ENCODE data around the gene GLI3.

GLI3 gene

DNA sequence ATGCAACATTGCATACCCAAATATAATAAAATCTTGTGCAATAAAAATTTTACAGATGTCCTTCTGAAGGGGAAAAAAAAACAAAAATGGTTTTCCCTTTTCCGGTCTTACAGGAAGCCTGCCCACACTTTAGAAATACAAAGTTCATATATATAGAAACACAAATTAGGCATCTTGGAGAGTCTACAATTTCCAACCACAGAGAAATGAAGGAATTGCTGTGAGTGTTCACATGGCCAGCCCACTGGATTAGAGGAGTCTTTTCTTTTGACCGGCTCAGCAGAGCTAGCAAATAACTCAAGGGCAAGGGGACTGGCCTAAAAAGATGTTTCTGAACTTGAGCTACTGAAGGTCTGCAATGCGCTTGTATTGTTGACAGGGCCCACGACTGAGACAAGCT lies 92.4 kb downstream of the GLI3 start:
- DNase-seq (ENCODE audit: extremely low read depth in 1 of 2, low read depth in 1 of 2): no peak

DNA sequence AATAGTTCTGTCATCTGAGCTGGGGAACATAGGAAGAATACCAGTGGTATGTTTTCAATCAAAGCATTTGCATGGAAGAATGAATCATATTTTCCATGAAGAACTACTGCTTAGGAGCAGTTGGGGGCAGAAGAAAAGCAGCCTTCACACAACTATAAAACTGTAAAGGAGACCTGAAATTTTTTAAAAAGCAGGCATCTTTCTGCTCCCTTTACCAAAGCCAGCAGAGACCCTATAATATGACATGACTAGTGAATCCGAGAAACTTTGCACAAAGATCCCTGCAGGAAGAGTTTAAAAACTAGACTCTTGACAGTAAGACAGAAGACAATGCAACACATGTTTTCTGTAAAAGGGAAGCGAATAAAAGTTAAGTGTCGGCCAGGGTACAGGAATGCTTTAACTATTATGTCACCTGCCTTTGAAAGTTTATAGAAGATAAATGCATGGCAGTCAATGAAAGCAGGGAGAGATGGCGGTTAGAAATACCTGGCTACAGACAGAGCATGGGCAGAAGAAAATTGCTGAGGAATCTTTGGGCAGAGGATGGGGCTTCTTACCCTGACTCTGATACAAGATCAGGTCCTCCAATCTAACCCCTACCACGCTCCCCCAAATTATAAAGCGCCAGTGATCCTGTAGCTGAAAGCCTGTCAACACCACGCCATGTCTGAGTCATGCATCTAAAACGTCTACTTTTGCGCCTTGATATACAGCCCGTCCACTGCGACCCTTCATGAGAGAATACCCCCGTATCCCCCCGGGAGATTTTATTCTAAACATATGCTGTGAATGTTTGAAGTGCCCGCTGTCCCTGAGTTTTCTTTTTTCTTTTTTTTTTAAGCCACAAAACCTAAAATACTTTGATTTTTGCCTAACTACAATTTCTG lies 93.1 kb downstream of the GLI3 start:
- DNase-seq (ENCODE audit: extremely low read depth in 1 of 2, low read depth in 1 of 2): no peak

DNA sequence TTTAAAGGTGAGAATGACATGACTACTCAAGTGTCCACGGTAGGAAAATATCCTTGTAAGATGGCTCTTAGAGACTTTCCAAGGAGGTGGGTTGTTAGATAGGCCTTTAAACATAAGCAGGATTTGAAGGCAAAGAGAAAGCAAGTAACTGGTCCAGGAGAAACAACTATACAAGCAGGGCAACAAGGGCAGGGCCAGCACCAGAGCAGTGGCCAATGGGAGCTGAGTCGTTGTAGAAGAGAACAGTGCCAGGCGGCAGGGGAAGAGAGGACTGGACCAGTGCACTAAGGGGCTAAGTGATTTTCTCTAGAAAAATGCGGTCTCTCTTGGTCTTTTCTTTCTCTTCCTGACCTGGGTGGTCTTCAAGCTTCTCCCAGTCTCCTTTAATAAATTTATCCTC lies 94.9 kb downstream of the GLI3 start:
- no peak for DNase-seq (ENCODE audit: extremely low read depth in 1 of 2, low read depth in 1 of 2)

DNA sequence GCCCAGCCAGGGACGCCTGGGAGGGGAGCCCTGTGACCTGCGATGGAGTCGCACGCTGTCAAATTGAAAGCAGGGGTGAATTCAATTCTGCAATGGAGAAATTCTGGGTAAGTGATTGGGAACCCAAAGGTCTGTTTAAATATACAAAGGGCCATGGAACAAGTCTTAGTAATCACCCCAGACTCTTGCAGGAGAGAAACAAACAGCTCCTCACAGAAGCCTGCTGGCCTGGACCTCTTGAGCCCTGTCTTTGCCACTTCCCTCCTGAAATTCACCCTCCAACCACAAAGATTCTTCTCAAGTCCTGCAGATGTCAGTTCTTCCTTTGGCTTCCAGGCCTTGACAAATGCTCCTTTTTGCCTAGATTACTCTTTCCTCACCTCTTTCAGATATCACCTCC lies 97.3 kb downstream of the GLI3 start:
- DNase-seq (ENCODE audit: extremely low read depth in 1 of 2, low read depth in 1 of 2): no peak

DNA sequence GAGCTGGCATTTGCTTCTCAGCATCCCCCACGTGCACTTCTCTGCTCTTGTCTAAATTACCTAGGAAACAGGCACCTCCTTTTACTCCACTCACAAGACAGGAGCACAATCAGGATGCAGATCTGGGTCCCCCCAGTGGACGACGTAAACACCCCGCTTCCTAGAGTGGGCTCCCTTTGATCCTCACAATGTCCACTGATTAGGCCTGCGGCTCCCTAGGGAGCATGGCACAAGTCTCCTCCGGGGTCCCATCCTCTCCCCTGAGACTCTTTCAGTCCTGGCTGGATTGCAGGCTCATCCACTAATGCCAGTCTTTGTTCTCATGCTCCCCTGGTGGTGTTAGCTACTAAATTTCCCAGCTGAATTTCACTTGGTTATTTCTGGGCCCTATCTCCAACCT lies 98.3 kb downstream of the GLI3 start:
- no peak for DNase-seq (ENCODE audit: extremely low read depth in 1 of 2, low read depth in 1 of 2)

DNA sequence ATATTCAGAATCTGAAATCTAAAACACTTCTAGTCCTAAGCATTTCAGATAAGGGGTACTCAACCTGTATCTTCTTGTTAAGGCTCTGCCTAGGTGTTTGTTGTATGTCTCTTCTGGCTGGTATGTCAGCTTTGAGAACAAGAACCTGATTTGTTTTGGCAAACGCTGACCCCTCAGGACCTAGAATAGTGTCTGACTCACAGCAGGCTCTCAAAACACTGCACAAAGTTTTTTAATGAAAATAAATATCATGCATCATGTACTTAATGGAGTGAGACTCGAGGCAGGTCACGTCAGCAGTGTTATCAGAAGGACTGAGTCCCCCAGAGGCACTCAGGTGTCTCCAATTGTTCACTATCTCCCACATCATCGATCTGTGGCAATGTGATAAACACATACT lies 99.1 kb downstream of the GLI3 start:
- DNase-seq (ENCODE audit: extremely low read depth in 1 of 2, low read depth in 1 of 2): no peak

DNA sequence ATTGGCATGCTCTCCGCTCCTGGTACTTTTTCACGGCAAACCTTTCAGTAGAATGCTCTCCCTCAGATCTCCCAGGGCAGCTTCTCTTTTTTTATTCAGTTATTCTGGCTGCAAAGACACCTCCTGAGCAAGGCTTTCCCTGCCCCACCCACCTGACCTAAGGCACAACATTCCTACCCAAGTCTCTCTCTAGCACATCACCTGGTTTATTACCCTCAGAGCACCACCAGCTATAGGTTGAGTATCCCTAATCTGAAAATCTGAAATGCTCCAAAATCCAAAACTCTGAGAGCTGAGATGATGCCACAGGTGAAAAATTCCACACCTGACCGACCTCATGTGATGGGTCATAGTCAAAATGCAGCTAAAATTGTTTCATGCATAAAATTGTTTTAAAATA lies 99.6 kb downstream of the GLI3 start:
- DNase-seq (ENCODE audit: extremely low read depth in 1 of 2, low read depth in 1 of 2): no peak

DNA sequence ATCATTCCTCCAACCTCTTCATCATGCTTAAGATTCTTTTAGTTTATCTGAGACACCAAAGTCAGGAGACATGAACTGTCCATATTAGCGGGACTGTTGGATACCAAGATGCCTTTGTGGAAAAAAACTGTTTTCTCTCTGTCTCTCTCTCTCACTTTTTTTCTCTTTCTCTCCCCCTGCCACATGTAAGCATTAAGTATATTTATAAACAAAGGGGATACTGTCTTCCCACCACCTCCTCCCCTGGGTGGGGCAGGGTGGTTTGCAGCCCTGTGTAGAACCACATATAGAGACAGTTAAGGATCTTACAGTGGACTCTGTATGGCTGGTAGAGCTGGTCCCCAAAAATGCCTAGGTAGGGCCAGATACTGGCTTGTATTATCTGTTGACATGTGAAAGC lies 101.3 kb downstream of the GLI3 start:
- DNase-seq (ENCODE audit: extremely low read depth in 1 of 2, low read depth in 1 of 2): no peak

DNA sequence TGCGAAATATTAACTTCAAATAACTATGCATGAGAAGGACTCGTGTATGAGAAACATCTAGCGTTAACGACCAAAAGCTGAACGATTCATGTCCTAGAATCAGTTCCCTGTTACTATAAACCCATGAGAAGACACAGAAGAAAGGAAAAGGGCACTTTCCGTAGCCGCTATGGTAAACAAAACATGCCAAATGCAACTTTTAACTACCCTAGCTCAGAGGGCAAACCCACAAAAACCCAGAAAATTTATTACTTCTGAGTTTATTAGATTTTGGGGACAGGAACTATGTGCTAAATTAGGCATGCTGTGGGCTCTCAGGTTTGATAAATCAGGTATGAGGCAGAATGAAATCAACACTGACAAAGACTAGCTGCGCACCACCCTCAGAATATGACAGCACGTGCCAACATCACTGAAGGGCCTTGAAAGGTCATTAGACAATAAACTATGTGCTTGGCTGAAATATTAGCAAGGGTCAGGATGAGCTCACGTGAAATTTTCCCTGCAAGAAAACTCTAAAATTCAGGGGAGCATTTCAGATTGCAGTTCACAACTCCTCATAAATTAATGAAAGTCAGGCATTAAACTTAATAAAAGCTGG lies 102.6 kb downstream of the GLI3 start:
- DNase-seq (ENCODE audit: extremely low read depth in 1 of 2, low read depth in 1 of 2): no peak

DNA sequence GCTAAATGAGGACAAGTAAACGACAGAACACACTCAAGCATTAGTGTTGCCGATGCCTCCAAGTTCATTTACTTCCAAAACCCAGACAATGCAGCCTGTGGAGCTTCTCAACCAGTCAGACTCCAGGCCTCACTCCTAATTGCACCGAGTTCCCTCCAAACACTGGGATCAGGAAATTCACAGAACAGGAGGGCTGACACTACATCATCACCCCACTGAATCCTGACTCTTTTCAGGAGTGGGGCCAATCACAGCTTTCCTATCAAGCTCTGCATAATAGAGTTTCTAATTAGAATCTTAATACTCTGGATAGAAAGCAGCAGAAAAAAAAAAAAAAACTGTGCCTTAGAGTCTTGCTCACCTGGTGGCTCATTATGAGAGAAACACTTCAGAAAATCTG lies 103.7 kb downstream of the GLI3 start:
- no peak for DNase-seq (ENCODE audit: extremely low read depth in 1 of 2, low read depth in 1 of 2)

DNA sequence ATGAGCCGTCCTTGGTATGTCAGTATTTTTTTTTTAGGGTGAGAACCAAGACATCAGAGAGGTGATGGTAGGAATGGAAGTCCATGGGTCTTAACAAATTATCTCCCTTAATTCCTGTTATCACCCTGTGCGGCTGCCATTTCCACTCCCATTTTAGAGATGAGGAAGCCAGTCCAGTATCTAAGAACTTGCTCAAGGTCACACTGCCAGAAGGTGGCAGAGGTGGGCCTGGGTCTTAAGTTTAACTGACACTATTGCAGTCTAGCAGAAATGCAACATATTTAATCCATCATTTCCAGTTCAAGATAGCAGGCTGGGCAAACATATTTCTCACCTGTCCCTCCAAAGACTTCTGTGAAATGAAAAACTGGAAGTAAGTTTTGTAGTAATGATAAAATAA lies 108.3 kb downstream of the GLI3 start:
- DNase-seq (ENCODE audit: extremely low read depth in 1 of 2, low read depth in 1 of 2): no peak

DNA sequence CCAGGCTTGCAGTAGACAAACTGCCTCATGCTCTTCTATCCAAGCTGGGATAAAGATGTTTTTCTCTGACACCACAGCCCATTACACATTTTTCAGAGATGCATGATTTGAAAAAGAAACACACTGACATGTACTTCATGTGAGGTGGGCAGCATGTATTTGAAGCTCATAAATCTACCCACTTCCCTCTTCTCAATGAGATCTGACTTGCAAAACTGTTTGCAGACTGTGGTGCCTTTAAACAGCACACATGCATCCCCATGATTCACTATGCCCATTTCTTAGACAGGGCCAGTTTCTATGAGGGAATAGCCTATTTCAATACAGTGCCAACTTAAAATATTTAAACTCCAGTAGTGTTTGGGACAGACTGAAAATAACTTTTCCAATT lies 109.8 kb downstream of the GLI3 start:
- no peak for DNase-seq (ENCODE audit: extremely low read depth in 1 of 2, low read depth in 1 of 2)

DNA sequence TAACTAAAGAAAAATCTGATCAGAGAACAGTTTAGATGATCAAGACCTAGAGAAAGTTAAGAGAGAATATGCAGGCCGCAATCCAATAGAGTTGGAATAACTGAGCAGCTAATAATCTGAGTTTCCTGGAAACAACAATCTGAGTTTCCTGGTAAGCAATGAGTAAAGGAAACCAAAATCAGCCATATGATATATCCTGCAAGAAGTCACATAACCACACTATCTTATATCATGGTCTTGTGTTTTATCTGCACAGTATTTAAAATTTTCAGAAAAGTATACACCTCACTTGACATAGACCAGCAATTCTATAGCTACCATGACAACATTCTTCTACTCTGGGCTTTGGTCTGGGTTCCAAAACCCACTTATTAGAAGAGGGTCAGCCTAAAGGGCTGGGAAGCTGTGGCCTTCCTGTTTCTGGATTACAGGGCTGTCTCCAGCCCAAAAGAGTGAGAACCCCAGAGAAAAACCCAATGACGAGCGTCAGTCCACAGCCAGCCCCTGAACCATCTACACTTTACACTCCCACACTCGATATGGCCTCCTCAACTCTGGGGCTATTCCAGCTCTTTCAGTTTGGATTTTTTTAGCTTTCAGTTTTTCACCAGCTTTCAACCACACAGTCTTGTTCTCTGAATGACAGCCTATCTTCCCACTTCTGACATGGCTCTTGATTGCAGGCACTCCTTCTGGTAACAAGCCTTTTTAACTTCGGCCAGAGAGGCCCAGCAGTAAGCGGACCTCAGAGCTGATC lies 110.4 kb downstream of the GLI3 start:
- DNase-seq (ENCODE audit: extremely low read depth in 1 of 2, low read depth in 1 of 2): no peak

DNA sequence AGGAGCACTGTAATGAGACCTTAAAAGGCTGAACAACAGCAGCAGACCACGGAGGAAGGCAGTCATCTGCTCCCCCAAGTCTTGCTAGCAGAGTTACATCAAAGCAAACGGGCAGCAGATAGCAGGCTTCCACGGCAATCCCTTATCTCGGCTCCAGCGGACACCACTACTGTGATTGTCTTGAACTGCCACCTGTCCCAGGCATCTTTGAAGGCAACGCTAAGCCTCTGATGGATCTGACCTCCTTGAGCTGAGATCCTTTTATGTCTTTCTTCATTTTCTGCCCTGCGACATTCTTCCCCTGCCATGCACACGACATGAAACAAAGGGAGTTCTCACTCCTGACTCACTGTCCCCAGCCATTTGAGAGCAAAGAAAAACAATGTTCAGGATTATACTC lies 111.7 kb downstream of the GLI3 start:
- no peak for DNase-seq (ENCODE audit: extremely low read depth in 1 of 2, low read depth in 1 of 2)

DNA sequence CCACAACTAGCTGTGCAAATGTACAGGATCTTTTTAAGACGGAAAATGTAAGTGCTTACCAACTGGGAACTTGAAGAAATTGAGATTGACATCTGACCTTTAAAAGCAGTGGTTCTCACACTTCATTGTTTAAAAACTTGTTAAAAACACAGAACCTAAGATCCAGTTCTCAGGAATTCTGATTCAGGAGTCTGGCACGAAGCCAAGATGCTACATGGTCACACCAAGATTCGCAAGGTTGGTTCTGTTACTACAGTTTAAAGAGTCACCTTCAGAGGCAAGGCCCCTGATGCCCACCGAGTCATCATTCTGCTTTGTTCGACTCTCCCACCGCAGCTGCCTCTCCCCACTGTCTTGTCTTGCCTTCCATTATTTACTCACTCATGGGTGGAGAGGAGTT lies 113.3 kb downstream of the GLI3 start:
- DNase-seq (ENCODE audit: extremely low read depth in 1 of 2, low read depth in 1 of 2): no peak

DNA sequence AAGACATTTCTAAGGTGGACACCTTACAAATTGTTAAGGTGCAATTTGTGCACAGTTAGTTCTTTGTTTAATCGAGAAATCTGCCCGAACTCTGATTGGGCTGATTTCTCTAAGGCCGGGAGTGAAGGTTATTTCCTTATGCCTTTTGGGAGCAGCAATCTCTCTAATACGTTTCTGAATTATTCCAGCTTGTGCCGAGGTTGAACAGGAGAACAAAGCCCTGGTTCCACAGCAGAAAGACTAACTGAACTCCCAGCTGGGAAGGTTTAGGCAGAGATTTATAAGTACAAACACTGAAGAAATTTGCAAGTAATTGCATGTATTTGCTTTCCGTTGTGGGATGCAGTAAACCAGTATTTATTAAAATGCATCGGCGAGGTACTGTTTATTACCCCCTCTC lies 116.8 kb downstream of the GLI3 start:
- no peak for DNase-seq (ENCODE audit: extremely low read depth in 1 of 2, low read depth in 1 of 2)

DNA sequence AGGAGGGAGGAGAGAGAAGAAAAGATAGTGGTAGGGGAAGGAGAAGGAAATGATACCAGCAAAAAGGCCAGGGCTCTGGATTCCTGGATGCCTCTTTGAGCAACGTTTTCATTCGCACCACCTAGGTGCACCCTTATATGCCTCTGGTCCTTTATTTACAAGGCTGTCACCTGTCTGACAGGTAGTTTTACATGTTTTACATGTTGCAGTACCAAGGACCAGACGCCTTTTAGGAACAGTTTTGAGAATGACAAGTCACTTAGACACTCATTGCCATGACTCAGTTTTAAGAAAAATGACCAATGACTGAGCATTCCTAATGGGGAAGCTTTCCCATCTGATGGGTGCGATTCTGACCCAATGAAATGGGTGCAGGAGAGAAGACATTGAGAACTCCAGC lies 119.8 kb downstream of the GLI3 start:
- DNase-seq (ENCODE audit: extremely low read depth in 1 of 2, low read depth in 1 of 2): no peak

DNA sequence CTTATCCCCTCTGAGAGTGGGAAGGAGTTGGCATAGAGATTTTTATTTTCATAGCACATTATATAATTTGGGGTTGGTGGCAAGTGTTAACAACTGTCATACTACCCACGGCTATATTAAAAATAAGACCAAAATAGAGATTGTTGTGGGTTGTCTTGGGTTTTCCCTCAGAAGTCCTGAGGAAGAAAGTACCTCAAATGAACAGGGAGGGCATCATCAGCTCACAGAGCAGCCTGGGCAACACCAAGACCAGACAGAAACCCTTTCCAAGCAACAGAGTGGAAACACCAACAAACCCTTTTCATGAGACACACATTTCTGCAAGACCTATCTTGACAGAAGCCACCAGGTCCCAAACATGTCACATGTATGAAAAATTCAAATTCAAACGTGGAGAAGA lies 121.2 kb downstream of the GLI3 start:
- no peak for DNase-seq (ENCODE audit: extremely low read depth in 1 of 2, low read depth in 1 of 2)

DNA sequence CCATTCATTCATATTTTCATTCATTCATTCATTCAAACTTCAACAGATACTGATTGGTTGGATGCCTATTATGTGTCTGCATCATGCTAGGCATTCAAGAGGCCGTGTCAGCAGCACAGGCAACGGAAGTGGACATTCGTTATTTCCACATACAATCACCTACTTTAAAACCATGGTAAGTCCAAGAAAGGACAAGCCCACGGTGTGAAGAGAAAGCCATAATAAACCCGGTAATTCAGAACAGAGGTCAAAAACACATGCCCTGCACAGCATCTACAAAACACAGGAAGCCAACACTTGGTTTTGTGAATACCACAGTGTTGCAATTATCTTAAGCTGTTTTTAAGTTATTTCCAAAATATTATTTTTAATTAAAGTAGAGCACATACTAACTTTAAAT lies 126.7 kb downstream of the GLI3 start:
- DNase-seq (ENCODE audit: extremely low read depth in 1 of 2, low read depth in 1 of 2): no peak

DNA sequence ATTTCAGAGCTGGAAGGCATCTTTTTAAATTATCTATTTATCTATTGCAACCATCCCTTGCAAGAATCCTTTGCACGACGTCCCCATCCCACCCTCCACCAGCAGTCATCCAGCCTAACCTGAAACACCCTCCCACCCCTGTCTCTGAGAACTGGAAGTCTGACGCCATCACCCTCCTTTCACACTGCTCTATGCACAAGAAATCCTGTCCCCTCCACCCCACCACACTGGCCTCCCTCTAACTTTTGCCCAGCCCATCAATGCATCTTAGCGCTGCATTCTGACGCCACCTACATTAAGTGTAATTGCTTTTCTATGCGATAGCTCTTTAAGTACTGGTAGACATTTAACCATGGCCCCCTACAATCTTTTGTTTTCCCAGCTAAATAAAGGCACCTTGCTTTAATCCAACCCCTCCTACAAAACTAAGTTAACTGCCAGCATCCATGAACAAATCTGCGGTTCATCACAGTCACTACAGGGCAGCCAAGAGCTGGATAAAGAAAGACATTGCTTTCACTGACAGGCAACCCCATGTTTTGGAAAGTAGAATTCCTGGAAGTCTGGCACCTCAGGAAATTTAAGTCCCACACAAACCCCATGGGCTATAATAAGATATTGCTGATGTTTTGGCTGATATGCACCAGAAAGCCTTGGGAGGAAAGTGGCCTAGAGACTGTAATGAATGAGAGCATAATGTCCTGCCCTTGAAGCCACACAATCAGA lies 128.0 kb downstream of the GLI3 start:
- DNase-seq (ENCODE audit: extremely low read depth in 1 of 2, low read depth in 1 of 2): no peak

DNA sequence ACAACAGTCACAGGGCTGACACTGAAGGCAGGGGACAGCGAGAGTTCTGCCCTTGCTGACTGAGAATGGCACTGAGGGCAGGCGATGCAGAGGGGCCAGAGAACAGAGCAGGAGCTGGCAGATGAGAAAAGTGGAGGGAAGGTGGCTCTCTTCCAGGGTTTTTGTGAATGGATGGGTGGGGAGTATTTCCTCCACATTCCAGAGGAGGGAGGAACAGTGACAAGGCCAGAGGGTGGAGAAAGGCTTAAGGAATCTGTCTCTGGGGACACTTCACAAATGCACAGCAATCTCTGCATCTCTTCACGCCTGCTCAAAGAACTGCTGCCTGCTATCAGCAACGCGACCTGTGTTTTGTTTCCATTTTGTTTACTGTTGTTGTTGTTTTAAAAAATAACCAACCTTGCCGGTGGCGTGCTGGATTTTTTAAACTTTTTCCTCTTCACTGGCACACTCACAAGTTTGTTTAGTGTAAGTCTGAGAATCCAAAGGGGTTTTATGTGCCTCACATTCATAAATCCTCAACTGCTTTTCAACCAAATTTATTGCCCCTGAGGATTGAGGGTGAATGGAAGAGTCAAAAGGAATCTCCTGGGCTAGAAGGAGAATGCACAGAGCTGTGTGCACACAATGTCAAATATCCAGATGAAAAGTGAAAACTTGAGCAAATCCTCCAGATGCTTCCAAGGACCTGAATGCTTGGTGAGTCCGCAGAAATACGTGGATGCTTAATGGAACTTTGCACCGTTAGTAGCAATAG lies 129.3 kb downstream of the GLI3 start:
- DNase-seq (ENCODE audit: extremely low read depth in 1 of 2, low read depth in 1 of 2): no peak

Measured in activated CD8-positive, alpha-beta memory T cell treated with anti-CD3 and anti-CD28 coated beads for 1 hour (primary cell).